ENCODE data around the gene PRR12. TPM values are rescaled to one million over a fixed set of nuclear protein-coding genes. Genes with fewer than 3 reads are reported as not detected.

Gene PRR12
- total RNA-seq, 1 experiment from 2014 or later = 8.7 TPM

DNA sequence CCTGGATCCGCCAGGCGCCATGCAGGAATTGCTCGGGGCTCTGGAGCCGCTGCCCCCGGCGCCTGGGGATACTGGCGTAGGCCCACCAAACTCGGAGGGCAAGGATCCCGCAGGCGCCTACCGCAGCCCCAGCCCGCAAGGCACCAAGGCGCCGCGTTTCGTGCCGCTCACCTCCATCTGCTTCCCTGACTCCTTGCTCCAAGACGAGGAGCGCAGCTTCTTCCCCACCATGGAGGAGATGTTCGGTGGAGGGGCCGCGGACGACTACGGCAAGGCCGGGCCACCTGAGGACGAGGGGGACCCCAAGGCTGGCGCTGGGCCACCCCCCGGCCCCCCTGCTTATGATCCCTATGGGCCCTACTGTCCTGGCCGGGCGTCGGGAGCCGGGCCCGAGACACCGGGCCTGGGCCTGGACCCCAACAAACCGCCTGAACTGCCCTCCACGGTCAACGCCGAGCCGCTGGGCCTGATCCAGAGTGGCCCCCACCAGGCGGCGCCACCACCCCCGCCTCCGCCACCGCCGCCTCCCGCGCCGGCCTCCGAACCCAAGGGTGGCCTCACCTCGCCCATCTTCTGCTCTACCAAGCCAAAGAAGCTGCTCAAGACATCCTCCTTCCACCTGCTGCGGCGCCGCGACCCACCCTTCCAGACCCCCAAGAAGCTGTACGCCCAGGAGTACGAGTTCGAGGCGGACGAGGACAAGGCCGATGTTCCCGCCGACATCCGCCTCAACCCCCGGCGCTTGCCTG, 6.1 kb downstream of the PRR12 start:
- peaks cover 66% of the 10 kb centered on the region for H3K79me2 ChIP-seq (ENCODE audit: low read length)
- no peaks in the 10 kb centered on the region for H3K9me2 ChIP-seq (replicated peaks; ENCODE audit: insufficient read depth, low read length)
- DNase-seq = no peak
- no peak overlapping the region for H3K27ac ChIP-seq (ENCODE audit: low read length)
- no peak overlapping the region for H3K9ac ChIP-seq (ENCODE audit: low read length)
- peaks cover 46% of the 10 kb centered on the region for H4K20me1 ChIP-seq (ENCODE audit: insufficient read depth, low read depth, low read length)
- peaks cover 17% of the 10 kb centered on the region for H3K4me1 ChIP-seq (ENCODE audit: low read length)
- no peak overlapping the region for H2AFZ ChIP-seq (ENCODE audit: low read length)
- no peak overlapping the region for H3K4me3 ChIP-seq (ENCODE audit: low read length)
- no peak overlapping the region for H3K4me2 ChIP-seq (ENCODE audit: low read depth, low read length, poor library complexity, severe bottlenecking)
- H3K36me3 ChIP-seq (ENCODE audit: insufficient read depth, low read length) = peaks cover 34% of the 10 kb centered on the region; the same call in 1 of the 2 replicates
- H3K27me3 ChIP-seq (ENCODE audit: low read length) = no peaks in the 10 kb centered on the region
- no peaks in the 10 kb centered on the region for H3K9me3 ChIP-seq (ENCODE audit: low read length)

DNA sequence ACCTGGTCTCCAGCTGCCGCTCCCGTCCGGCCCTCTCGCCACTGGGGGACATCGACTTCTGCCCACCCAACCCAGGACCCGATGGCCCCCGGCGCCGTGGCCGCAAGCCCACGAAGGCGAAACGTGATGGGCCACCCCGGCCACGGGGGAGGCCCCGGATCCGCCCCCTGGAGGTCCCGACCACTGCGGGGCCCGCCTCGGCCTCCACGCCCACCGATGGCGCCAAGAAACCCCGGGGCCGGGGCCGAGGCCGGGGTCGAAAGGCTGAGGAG, 6.7 kb downstream of the PRR12 start:
- H3K27ac ChIP-seq (ENCODE audit: low read length) = no peak overlapping the region
- peaks cover 34% of the 10 kb centered on the region; the same call in 1 of the 2 replicates for H3K36me3 ChIP-seq (ENCODE audit: insufficient read depth, low read length)
- H3K4me2 ChIP-seq (ENCODE audit: low read depth, low read length, poor library complexity, severe bottlenecking) = no peak overlapping the region
- peaks cover 14% of the 10 kb centered on the region for H3K4me1 ChIP-seq (ENCODE audit: low read length)
- no peak overlapping the region for H3K4me3 ChIP-seq (ENCODE audit: low read length)
- H3K9ac ChIP-seq (ENCODE audit: low read length) = no peak overlapping the region
- no peaks in the 10 kb centered on the region for H3K27me3 ChIP-seq (ENCODE audit: low read length)
- no peak overlapping the region for H2AFZ ChIP-seq (ENCODE audit: low read length)
- no peaks in the 10 kb centered on the region for H3K9me2 ChIP-seq (replicated peaks; ENCODE audit: insufficient read depth, low read length)
- H3K9me3 ChIP-seq (ENCODE audit: low read length) = no peaks in the 10 kb centered on the region
- DNase-seq = no peak
- H4K20me1 ChIP-seq (ENCODE audit: insufficient read depth, low read depth, low read length) = peaks cover 41% of the 10 kb centered on the region
- peaks cover 66% of the 10 kb centered on the region for H3K79me2 ChIP-seq (ENCODE audit: low read length)

DNA sequence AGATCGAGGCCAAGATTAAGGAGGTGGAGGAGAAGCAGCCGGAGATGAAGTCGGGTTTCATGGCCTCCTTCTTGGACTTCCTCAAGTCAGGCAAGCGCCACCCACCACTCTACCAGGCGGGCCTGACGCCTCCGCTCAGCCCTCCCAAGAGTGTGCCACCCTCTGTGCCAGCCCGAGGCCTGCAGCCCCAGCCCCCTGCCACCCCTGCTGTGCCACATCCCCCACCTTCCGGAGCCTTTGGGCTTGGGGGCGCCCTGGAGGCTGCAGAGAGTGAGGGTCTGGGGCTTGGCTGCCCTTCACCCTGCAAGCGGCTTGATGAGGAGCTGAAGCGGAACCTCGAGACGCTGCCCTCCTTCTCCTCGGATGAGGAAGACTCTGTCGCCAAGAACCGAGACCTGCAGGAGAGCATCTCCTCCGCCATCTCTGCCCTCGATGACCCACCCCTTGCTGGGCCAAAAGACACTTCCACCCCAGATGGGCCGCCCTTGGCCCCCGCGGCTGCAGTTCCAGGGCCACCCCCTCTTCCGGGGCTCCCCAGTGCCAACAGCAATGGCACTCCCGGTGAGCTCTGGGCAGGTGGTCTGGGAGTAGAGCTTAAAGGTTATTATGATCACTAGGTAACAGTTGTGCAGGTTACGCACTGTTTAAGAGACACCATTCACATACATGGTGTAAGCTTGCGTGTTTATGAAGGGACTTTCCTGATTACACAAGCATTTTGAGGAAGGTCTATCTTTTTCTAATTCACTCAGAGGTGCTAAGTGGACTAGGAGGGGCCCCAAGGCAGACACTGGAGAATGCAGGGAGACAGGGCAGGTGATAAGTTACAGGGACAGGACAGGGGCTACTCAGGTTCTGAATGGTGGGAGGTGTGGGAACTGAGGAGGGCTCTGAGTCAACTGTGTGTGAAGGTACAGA, 8.7 kb downstream of the PRR12 start:
- no peak overlapping the region for H3K27ac ChIP-seq (ENCODE audit: low read length)
- H3K9me3 ChIP-seq (ENCODE audit: low read length) = no peaks in the 10 kb centered on the region
- no peaks in the 10 kb centered on the region for H3K27me3 ChIP-seq (ENCODE audit: low read length)
- DNase-seq = no peak
- no peaks in the 10 kb centered on the region for H3K4me1 ChIP-seq (ENCODE audit: low read length)
- H2AFZ ChIP-seq (ENCODE audit: low read length) = no peak overlapping the region
- H3K9me2 ChIP-seq (replicated peaks; ENCODE audit: insufficient read depth, low read length) = no peaks in the 10 kb centered on the region
- peaks cover 38% of the 10 kb centered on the region for H3K36me3 ChIP-seq (ENCODE audit: insufficient read depth, low read length)
- no peak overlapping the region for H3K4me3 ChIP-seq (ENCODE audit: low read length)
- peaks cover 35% of the 10 kb centered on the region for H4K20me1 ChIP-seq (ENCODE audit: insufficient read depth, low read depth, low read length)
- no peak overlapping the region for H3K9ac ChIP-seq (ENCODE audit: low read length)
- H3K79me2 ChIP-seq (ENCODE audit: low read length) = peaks cover 70% of the 10 kb centered on the region
- H3K4me2 ChIP-seq (ENCODE audit: low read depth, low read length, poor library complexity, severe bottlenecking) = no peak overlapping the region

DNA sequence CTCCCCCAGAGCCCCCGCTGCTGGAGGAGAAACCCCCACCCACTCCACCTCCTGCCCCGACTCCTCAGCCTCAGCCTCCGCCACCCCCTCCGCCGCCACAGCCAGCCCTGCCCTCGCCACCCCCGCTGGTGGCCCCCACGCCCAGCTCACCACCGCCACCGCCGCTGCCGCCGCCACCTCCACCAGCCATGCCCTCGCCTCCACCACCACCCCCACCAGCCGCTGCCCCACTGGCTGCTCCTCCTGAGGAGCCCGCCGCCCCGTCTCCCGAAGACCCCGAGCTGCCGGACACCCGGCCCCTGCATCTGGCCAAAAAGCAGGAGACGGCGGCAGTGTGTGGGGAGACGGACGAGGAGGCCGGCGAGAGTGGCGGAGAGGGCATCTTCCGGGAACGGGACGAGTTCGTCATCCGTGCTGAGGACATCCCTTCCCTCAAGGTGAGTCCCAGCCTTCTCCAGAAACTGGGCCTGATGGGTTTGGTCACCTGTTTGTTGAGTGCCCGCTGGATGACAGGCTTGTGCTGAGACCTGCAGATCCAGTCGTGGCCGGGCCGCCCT, 10.6 kb downstream of the PRR12 start:
- Histone ChIP-seq H3K4me2 (ENCODE audit: low read depth, low read length, poor library complexity, severe bottlenecking) (no peak overlapping the region), H2AFZ (ENCODE audit: low read length) (no peak overlapping the region), H3K4me3 (ENCODE audit: low read length) (no peak overlapping the region), H3K27me3 (ENCODE audit: low read length) (no peaks in the 10 kb centered on the region), H3K36me3 (ENCODE audit: insufficient read depth, low read length) (peaks cover 39% of the 10 kb centered on the region), H3K9me3 (ENCODE audit: low read length) (no peaks in the 10 kb centered on the region), H3K9ac (ENCODE audit: low read length) (no peak overlapping the region), H3K4me1 (ENCODE audit: low read length) (no peaks in the 10 kb centered on the region), H3K27ac (ENCODE audit: low read length) (no peak overlapping the region), H3K79me2 (ENCODE audit: low read length) (peaks cover 73% of the 10 kb centered on the region), H3K9me2 (replicated peaks; ENCODE audit: insufficient read depth, low read length) (no peaks in the 10 kb centered on the region), H4K20me1 (ENCODE audit: insufficient read depth, low read depth, low read length) (peaks cover 29% of the 10 kb centered on the region)
- DNase-seq = no peak

DNA sequence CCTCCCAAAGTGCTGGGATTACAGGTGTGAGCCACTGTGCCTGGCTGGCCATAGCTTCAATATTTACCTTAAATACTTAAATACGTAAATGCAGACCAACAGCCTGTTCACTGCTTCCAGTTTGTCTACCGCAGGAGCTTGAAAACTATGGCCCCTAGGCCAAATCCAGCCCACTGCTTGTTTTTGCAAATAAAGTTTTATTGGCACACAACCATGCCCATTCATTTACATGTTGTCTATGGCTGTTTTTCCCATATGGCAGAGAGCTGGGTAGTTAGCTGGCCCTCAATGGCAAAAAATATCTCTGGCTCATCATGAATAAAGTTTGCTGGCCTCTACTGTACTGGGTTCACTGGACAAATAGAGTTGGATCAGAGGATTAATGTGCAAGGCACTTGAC, 11.8 kb downstream of the PRR12 start:
- Histone ChIP-seq H3K36me3 (ENCODE audit: insufficient read depth, low read length) (peaks cover 48% of the 10 kb centered on the region), H3K27ac (ENCODE audit: low read length) (no peak overlapping the region), H3K9me2 (replicated peaks; ENCODE audit: insufficient read depth, low read length) (no peaks in the 10 kb centered on the region), H3K79me2 (ENCODE audit: low read length) (peaks cover 78% of the 10 kb centered on the region), H2AFZ (ENCODE audit: low read length) (no peak overlapping the region), H3K4me1 (ENCODE audit: low read length) (no peaks in the 10 kb centered on the region), H3K9ac (ENCODE audit: low read length) (no peak overlapping the region), H4K20me1 (ENCODE audit: insufficient read depth, low read depth, low read length) (peaks cover 29% of the 10 kb centered on the region), H3K4me2 (ENCODE audit: low read depth, low read length, poor library complexity, severe bottlenecking) (no peak overlapping the region), H3K27me3 (ENCODE audit: low read length) (no peaks in the 10 kb centered on the region), H3K9me3 (ENCODE audit: low read length) (no peaks in the 10 kb centered on the region), H3K4me3 (ENCODE audit: low read length) (no peak overlapping the region)
- no peak for DNase-seq

DNA sequence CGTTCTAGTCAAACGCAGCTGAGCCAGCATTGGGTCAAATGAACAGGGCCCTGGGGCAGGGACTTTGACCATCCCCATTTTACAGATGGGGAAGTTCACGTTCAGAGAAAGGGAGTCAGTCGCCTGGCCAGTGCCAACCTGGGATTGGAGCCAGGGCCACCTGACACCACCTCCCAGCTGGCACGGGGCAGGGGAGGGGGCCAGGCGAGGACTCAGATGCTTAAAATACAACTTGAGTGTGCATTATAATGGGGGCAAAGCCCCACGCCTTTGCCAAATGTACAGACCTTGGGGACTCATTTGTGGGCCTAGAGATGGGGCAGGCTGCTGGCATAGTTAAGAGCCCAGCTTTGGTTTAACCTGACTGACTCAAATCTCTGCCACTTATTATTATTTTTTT, 14.6 kb downstream of the PRR12 start:
- Histone ChIP-seq H4K20me1 (ENCODE audit: insufficient read depth, low read depth, low read length) (peaks cover 22% of the 10 kb centered on the region), H3K27me3 (ENCODE audit: low read length) (no peaks in the 10 kb centered on the region), H3K4me2 (ENCODE audit: low read depth, low read length, poor library complexity, severe bottlenecking) (no peak overlapping the region), H3K36me3 (ENCODE audit: insufficient read depth, low read length) (peaks cover 46% of the 10 kb centered on the region), H3K9me3 (ENCODE audit: low read length) (no peaks in the 10 kb centered on the region), H3K9ac (ENCODE audit: low read length) (no peak overlapping the region), H3K4me3 (ENCODE audit: low read length) (no peak overlapping the region), H3K79me2 (ENCODE audit: low read length) (peaks cover 89% of the 10 kb centered on the region), H3K9me2 (replicated peaks; ENCODE audit: insufficient read depth, low read length) (no peaks in the 10 kb centered on the region), H3K27ac (ENCODE audit: low read length) (no peak overlapping the region), H2AFZ (ENCODE audit: low read length) (no peak overlapping the region), H3K4me1 (ENCODE audit: low read length) (no peaks in the 10 kb centered on the region)
- no peak for DNase-seq

DNA sequence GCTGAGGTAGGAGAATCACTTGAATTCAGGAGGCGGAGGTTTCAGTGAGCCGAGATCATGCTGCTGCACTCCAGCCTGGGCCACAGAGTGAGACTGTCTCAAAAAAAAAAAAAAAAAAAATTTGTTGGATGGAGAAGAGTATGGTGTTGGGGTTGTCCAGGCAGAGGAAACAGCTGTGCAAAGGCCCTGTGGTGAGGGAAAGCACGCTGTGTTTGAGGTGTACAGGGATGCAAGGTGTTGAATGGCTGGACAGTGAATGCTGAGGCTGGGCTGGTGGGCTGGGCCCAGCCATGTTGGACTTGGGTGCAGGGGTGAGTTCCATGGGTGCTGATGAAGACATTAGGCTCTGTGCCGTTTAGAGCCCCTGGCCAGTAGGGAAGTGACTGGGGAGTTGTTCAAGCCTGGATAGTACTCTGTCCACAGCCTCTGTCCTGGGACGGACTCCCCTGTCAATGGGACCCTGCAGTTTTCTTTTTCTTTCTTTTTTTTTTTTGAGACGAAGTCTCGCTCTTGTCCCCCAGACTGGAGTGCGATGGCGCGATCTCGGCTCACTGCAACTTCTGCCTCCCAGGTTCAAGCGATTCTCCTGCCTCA, 18.6 kb downstream of the PRR12 start:
- Histone ChIP-seq H3K4me3 (ENCODE audit: low read length) (no peak overlapping the region), H3K4me2 (ENCODE audit: low read depth, low read length, poor library complexity, severe bottlenecking) (no peak overlapping the region), H3K27me3 (ENCODE audit: low read length) (no peaks in the 10 kb centered on the region), H3K9me2 (replicated peaks; ENCODE audit: insufficient read depth, low read length) (no peaks in the 10 kb centered on the region), H4K20me1 (ENCODE audit: insufficient read depth, low read depth, low read length) (peaks cover 22% of the 10 kb centered on the region), H3K9me3 (ENCODE audit: low read length) (no peaks in the 10 kb centered on the region), H3K9ac (ENCODE audit: low read length) (no peak overlapping the region), H2AFZ (ENCODE audit: low read length) (no peak overlapping the region), H3K4me1 (ENCODE audit: low read length) (no peaks in the 10 kb centered on the region), H3K27ac (ENCODE audit: low read length) (no peak overlapping the region), H3K79me2 (ENCODE audit: low read length) (peaks cover 81% of the 10 kb centered on the region), H3K36me3 (ENCODE audit: insufficient read depth, low read length) (peaks cover 34% of the 10 kb centered on the region)
- DNase-seq = no peak

DNA sequence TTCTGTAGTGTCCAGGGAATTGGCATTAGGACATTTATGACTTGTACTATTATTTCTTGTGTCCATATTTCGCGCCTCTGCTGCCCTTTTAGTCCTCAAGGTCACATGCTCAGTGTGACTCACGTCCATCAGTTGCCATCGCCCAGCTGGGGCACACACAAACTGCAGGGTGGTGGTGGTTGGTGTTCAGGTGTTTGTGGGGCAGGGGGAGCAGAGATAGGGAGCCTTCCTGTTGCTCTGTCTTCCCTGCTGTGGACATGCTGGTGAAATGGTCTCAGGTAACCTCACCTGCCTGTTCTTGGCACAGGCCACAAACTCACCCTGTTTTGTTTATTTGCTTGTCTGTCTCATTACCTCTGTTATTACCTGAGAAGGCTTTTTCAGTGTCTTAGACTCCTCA, 22.4 kb downstream of the PRR12 start:
- H3K9me2 ChIP-seq (replicated peaks; ENCODE audit: insufficient read depth, low read length) = no peaks in the 10 kb centered on the region
- no peak overlapping the region for H3K4me3 ChIP-seq (ENCODE audit: low read length)
- no peak overlapping the region for H3K9ac ChIP-seq (ENCODE audit: low read length)
- H3K27me3 ChIP-seq (ENCODE audit: low read length) = no peaks in the 10 kb centered on the region
- H3K4me2 ChIP-seq (ENCODE audit: low read depth, low read length, poor library complexity, severe bottlenecking) = no peak overlapping the region
- no peaks in the 10 kb centered on the region for H3K4me1 ChIP-seq (ENCODE audit: low read length)
- H2AFZ ChIP-seq (ENCODE audit: low read length) = no peak overlapping the region
- H3K36me3 ChIP-seq (ENCODE audit: insufficient read depth, low read length) = peaks cover 41% of the 10 kb centered on the region
- peaks cover 28% of the 10 kb centered on the region for H4K20me1 ChIP-seq (ENCODE audit: insufficient read depth, low read depth, low read length)
- DNase-seq = no peak
- H3K9me3 ChIP-seq (ENCODE audit: low read length) = no peaks in the 10 kb centered on the region
- no peak overlapping the region for H3K27ac ChIP-seq (ENCODE audit: low read length)
- H3K79me2 ChIP-seq (ENCODE audit: low read length) = peaks cover 53% of the 10 kb centered on the region

Data from Karpas-422 (cell line).